ENCODE measurements around the gene FBP2.
"Not testable (repeated sequence)": the region's sequence is repeated elsewhere in the genome, so short reads cannot be mapped to it uniquely, and the experiment has no call there.

The FBP2 gene

DNA sequence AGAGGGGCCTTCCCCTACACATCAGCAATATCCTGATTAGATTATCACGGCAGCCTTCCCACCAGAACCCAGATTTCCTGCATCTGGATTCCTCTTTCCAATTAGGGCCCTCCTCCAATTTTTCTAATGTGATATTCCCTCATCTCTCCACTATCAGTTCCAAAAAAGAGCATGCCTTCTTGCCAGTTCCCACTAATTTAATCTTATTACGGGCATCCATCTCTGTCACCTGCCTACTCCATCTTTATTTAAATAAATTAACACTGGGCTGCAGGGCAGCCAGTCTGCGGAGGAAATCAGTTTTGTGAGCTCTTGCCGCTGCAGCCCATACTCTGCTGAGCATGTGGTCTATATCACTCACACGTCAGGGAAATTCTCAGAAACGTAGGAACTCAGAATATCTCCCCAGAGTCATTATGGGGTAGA, 16.6 kb upstream of the FBP2 start:
- Histone ChIP-seq H3K4me1 (ENCODE audit: control insufficient read depth, insufficient read depth, low read length) (peaks cover 8% of the 10 kb centered on the region), H3K36me3 (ENCODE audit: control insufficient read depth, insufficient read depth, low read length) (no peaks in the 10 kb centered on the region), H3K27ac (ENCODE audit: insufficient read depth, low read depth, low read length, poor library complexity, severe bottlenecking) (no peak overlapping the region), H3K27me3 (ENCODE audit: control insufficient read depth, insufficient read depth, low read length, poor library complexity, severe bottlenecking) (no peaks in the 10 kb centered on the region), H3K9me3 (ENCODE audit: control insufficient read depth, low read length) (no peaks in the 10 kb centered on the region), H3K4me3 (ENCODE audit: insufficient read depth, low read depth, low read length) (no peak overlapping the region)
- WGBS, 2 experiments: 93 to 94% methylated on average over 6 of the region's 6 CpGs

DNA sequence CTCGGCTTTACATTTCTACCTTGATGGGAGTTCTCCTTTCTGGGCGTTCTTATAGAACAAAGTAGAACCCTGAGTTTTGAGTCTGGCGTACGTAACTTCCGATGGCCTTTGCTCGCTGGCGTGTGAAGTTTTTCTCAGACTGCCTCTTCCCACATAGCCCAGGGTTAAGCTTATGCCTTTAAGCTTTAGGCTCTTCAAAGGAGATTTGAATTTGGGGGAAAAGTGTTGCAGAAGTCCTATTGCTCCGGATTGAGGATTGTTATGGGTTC, 13.7 kb upstream of the FBP2 start:
- WGBS, 2 experiments: 96 to 97% methylated on average over 8 of the region's 8 CpGs
- Histone ChIP-seq H3K27me3 (ENCODE audit: control insufficient read depth, insufficient read depth, low read length, poor library complexity, severe bottlenecking) (no peaks in the 10 kb centered on the region), H3K36me3 (ENCODE audit: control insufficient read depth, insufficient read depth, low read length) (no peaks in the 10 kb centered on the region), H3K4me3 (ENCODE audit: insufficient read depth, low read depth, low read length) (no peak overlapping the region), H3K9me3 (ENCODE audit: control insufficient read depth, low read length) (no peaks in the 10 kb centered on the region), H3K4me1 (ENCODE audit: control insufficient read depth, insufficient read depth, low read length) (peaks cover 8% of the 10 kb centered on the region), H3K27ac (ENCODE audit: insufficient read depth, low read depth, low read length, poor library complexity, severe bottlenecking) (no peak overlapping the region)

DNA sequence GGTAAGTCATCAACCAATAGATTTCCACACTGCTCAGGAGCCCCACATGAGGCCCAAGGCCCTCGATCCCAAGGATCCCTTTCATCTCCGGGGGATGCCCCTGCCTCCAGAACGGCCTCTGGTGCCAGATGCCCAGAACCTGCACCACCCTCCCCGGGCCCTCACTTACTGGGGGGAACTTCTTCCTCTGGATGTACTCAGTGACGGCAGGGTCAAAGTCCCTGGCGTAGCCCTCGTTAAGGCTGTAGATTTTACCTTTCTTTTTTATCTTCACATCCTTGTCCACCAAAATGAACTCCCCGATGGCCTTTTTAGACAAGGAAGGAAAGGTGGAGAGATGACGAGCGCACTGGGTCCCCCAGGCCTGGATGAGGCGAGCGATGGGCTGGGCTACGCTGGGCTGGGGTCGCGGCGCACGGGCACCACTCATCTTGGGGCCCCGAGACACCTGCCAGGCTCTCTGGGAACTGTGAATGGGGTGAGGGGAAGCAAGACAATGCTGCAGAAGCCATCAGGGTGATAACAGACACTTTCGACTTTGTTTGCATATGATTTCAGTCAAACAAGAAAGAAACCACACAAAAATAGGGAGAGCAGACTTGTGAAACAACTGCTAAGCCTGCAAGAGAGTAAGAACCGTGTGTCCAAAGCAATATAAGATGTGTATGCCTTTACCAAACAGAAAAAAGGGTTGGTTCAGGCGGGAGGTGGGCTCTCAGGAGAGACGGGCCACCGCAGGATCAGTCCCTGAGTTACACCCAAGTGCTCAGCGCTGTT, 13.2 kb upstream of the FBP2 start:
- Histone ChIP-seq H3K4me3 (ENCODE audit: insufficient read depth, low read depth, low read length) (no peak overlapping the region), H3K27ac (ENCODE audit: insufficient read depth, low read depth, low read length, poor library complexity, severe bottlenecking) (no peak overlapping the region), H3K9me3 (ENCODE audit: control insufficient read depth, low read length) (no peaks in the 10 kb centered on the region), H3K27me3 (ENCODE audit: control insufficient read depth, insufficient read depth, low read length, poor library complexity, severe bottlenecking) (no peaks in the 10 kb centered on the region), H3K4me1 (ENCODE audit: control insufficient read depth, insufficient read depth, low read length) (peaks cover 8% of the 10 kb centered on the region), H3K36me3 (ENCODE audit: control insufficient read depth, insufficient read depth, low read length) (no peaks in the 10 kb centered on the region)
- WGBS, 2 experiments: 88 to 90% methylated on average over 24 of the region's 24 CpGs

DNA sequence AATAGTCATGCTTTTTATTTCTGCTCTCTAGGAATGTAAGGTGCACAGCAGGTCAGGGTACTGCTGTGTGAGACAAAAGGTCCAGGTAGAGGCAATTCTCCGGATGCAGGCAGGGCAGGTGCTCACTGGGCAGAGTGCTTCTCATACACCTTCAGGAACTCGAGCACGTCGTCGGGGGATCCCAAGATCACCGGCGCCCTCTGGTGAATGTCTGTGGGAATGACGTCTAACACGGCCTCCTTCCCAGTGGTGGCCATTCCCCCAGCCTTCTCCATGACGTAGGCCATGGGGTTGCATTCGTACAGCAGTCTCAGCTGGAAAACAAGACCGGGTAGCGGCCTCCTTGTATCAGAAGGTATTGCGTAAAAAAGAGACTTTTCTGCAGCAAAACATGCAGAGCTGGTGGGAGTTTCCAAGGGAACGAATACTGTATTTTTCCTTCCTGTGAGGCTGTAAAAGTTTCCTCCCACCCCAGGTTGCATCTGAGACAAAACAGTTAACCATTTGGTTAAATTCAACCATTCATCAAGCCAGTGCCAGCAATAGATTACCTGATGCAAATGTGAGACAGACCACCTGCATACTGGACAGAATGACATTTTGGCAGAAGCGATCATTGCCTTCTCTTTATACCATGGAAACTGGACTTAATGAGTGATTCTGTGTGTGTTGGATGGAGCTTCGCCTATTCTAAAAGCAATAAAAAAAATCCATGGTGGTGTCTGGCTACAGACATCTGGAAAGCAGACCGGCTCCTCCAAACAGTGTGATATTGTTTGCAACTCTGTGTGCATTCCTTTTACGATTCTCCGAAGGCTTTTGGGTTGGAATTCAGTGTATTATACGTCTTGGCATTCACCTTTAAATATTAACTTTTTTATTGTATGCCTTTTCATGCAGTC, 9.9 kb upstream of the FBP2 start:
- no peak overlapping the region for H3K4me3 ChIP-seq (ENCODE audit: insufficient read depth, low read depth, low read length)
- H3K27me3 ChIP-seq (ENCODE audit: control insufficient read depth, insufficient read depth, low read length, poor library complexity, severe bottlenecking): no peaks in the 10 kb centered on the region
- H3K4me1 ChIP-seq (ENCODE audit: control insufficient read depth, insufficient read depth, low read length): peaks cover 5% of the 10 kb centered on the region
- H3K9me3 ChIP-seq (ENCODE audit: control insufficient read depth, low read length): no peaks in the 10 kb centered on the region
- no peaks in the 10 kb centered on the region for H3K36me3 ChIP-seq (ENCODE audit: control insufficient read depth, insufficient read depth, low read length)
- no peak overlapping the region for H3K27ac ChIP-seq (ENCODE audit: insufficient read depth, low read depth, low read length, poor library complexity, severe bottlenecking)
- WGBS, 2 experiments: 37 to 43% methylated on average over 19 to 21 of the region's 21 CpGs

DNA sequence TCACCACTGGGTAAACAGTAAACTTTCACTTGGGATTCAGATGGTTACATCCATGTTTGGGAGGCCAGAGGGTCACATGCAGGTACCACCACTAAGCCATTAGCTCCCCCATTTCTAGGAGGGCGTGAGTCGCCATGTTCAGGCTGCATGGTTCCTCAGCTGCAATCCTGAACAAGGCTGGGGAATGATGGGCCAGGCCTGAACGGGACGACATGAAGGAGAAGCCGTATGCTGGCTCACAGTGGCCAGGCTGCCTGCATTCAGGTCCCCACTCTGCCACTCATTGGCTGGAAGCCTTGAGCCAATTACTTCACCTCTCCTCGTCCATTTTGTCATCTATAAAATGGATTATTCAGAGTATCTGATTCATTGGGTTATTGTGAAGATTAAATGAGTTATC, 9.0 kb upstream of the FBP2 start:
- no peaks in the 10 kb centered on the region for H3K36me3 ChIP-seq (ENCODE audit: control insufficient read depth, insufficient read depth, low read length)
- H3K4me3 ChIP-seq (ENCODE audit: insufficient read depth, low read depth, low read length): no peak overlapping the region
- H3K4me1 ChIP-seq (ENCODE audit: control insufficient read depth, insufficient read depth, low read length): no peaks in the 10 kb centered on the region
- no peaks in the 10 kb centered on the region for H3K27me3 ChIP-seq (ENCODE audit: control insufficient read depth, insufficient read depth, low read length, poor library complexity, severe bottlenecking)
- no peaks in the 10 kb centered on the region for H3K9me3 ChIP-seq (ENCODE audit: control insufficient read depth, low read length)
- no peak overlapping the region for H3K27ac ChIP-seq (ENCODE audit: insufficient read depth, low read depth, low read length, poor library complexity, severe bottlenecking)
- WGBS, 2 experiments: 89 to 95% methylated on average over 5 to 6 of the region's 6 CpGs

DNA sequence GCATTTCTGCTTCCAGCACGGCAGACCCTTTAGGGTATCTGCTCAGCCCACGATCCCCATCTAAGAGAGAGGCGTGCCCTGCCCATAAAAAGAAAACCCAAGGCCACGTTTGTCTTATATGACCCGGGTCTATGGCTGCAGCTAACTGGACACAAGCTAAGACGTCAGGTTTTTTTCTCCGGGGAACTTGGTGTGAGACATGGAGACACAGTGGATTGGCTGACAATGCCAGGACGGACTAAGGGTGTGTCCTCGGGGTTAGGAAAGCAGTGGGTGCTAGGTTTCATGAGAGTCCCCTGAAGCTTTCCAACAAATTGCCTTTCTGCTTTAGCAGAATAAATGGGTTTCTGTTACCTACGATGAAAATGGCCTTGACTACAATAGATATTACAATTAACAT, 7.1 kb upstream of the FBP2 start:
- Histone ChIP-seq H3K36me3 (ENCODE audit: control insufficient read depth, insufficient read depth, low read length) (no peaks in the 10 kb centered on the region), H3K4me1 (ENCODE audit: control insufficient read depth, insufficient read depth, low read length) (no peaks in the 10 kb centered on the region), H3K27ac (ENCODE audit: insufficient read depth, low read depth, low read length, poor library complexity, severe bottlenecking) (no peak overlapping the region), H3K9me3 (ENCODE audit: control insufficient read depth, low read length) (no peaks in the 10 kb centered on the region), H3K27me3 (ENCODE audit: control insufficient read depth, insufficient read depth, low read length, poor library complexity, severe bottlenecking) (no peaks in the 10 kb centered on the region), H3K4me3 (ENCODE audit: insufficient read depth, low read depth, low read length) (no peak overlapping the region)
- WGBS, 2 experiments: 73 to 83% methylated on average over 9 to 10 of the region's 10 CpGs

DNA sequence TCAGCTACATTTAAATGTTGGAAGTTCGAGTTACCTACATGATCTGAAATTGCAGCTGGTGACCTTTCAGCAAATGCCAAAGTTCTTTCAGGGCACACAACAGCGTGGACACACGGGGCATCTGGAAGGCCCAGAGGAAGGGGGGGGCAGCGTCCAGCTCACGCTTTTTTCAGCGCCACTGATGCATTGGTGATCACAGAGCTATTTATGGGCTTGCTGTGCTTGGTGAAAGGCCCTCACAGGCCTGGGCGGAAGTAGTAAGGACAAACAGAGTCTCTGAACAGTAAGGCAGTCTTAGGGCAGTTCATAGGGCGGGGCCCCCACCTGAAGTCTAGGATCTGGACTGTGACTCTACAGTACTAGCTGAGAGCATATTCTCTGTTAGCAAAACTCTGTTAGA, 6.6 kb upstream of the FBP2 start:
- no peaks in the 10 kb centered on the region for H3K27me3 ChIP-seq (ENCODE audit: control insufficient read depth, insufficient read depth, low read length, poor library complexity, severe bottlenecking)
- H3K36me3 ChIP-seq (ENCODE audit: control insufficient read depth, insufficient read depth, low read length): no peaks in the 10 kb centered on the region
- H3K9me3 ChIP-seq (ENCODE audit: control insufficient read depth, low read length): no peaks in the 10 kb centered on the region
- 94 to 95% methylated on average over 8 of the region's 8 CpGs for WGBS, 2 experiments
- H3K27ac ChIP-seq (ENCODE audit: insufficient read depth, low read depth, low read length, poor library complexity, severe bottlenecking): no peak overlapping the region
- no peak overlapping the region for H3K4me3 ChIP-seq (ENCODE audit: insufficient read depth, low read depth, low read length)
- no peaks in the 10 kb centered on the region for H3K4me1 ChIP-seq (ENCODE audit: control insufficient read depth, insufficient read depth, low read length)

DNA sequence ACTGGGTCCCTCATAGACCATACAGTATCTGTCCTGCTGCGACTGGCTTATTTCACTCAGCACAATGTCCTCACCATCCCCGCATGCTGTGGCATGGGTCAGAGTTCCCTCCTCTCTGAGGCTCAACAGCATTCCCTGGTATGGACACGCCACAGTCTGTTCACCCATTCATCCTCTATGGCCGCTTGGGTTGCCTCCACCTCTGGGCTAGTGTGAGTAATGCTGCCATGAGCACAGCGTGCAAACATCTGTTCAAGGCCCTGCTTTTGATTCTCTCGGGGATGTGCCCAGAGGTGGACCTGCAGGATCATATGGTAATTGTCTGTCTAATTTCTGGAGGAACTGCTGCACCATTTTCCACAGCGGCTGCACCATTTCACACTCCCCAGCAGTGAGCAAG, 5.5 kb upstream of the FBP2 start:
- no peak overlapping the region for H3K27ac ChIP-seq (ENCODE audit: insufficient read depth, low read depth, low read length, poor library complexity, severe bottlenecking)
- H3K36me3 ChIP-seq (ENCODE audit: control insufficient read depth, insufficient read depth, low read length): no peaks in the 10 kb centered on the region
- H3K27me3 ChIP-seq (ENCODE audit: control insufficient read depth, insufficient read depth, low read length, poor library complexity, severe bottlenecking): no peaks in the 10 kb centered on the region
- H3K4me1 ChIP-seq (ENCODE audit: control insufficient read depth, insufficient read depth, low read length): no peaks in the 10 kb centered on the region
- no peak overlapping the region for H3K4me3 ChIP-seq (ENCODE audit: insufficient read depth, low read depth, low read length)
- H3K9me3 ChIP-seq (ENCODE audit: control insufficient read depth, low read length): no peaks in the 10 kb centered on the region
- WGBS, 2 experiments: 80 to 81% methylated on average over 7 of the region's 7 CpGs

DNA sequence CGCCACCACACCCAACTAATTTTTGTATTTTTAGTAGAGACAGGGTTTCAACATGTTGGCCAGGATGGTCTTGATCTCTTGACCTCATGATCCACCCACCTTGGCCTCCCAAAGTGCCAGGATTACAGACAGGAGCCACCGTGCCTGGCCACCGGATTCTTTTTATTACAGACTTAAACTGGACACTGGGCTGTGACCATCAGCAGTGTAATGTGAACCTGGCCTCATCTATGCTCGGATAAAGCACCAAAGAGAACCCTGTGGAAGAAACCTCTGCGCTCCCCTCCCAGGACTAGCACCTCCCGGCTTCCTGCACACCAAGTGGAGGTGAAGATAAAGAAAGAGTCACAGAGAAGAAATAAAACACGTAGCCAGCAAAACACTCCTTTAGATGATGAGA, 941 bp downstream of the FBP2 start:
- not testable (repeated sequence) for H3K27ac ChIP-seq (ENCODE audit: insufficient read depth, low read depth, low read length, poor library complexity, severe bottlenecking); H3K4me1 ChIP-seq (ENCODE audit: control insufficient read depth, insufficient read depth, low read length); H3K9me3 ChIP-seq (ENCODE audit: control insufficient read depth, low read length); H3K27me3 ChIP-seq (ENCODE audit: control insufficient read depth, insufficient read depth, low read length, poor library complexity, severe bottlenecking); H3K36me3 ChIP-seq (ENCODE audit: control insufficient read depth, insufficient read depth, low read length); H3K4me3 ChIP-seq (ENCODE audit: insufficient read depth, low read depth, low read length)
- 63 to 66% methylated on average over 7 of the region's 7 CpGs for WGBS, 2 experiments

DNA sequence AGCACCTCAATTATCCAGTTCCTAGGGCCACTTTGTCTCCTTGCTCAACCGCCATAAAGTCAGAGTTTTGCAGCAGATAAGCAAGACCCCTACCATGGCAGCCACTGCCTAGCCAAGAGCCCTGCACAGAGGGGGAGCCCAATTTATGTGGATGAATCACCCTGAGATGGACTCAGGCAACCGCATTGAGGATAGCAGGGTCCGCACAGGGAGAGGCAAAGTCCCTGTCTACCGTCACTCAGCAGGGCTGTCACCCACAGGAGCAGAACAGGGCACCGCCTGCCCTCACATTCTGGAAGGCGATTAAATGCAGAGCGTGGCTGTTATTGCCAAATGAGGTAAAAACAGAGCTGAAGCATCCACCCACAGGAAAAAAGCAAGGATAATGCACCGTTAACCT, 1.7 kb downstream of the FBP2 start:
- Histone ChIP-seq H3K36me3 (ENCODE audit: control insufficient read depth, insufficient read depth, low read length) (no peaks in the 10 kb centered on the region), H3K27ac (ENCODE audit: insufficient read depth, low read depth, low read length, poor library complexity, severe bottlenecking) (no peak overlapping the region), H3K4me1 (ENCODE audit: control insufficient read depth, insufficient read depth, low read length) (no peaks in the 10 kb centered on the region), H3K27me3 (ENCODE audit: control insufficient read depth, insufficient read depth, low read length, poor library complexity, severe bottlenecking) (no peaks in the 10 kb centered on the region), H3K9me3 (ENCODE audit: control insufficient read depth, low read length) (no peaks in the 10 kb centered on the region), H3K4me3 (ENCODE audit: insufficient read depth, low read depth, low read length) (no peak overlapping the region)
- 94 to 96% methylated on average over 7 to 8 of the region's 8 CpGs for WGBS, 2 experiments
